NB4 (cell line): ENCODE measurements around the gene TXNRD3.

ENCODE experiments used
- MAX ChIP-seq: IDR thresholded peaks from 2 replicates; pipeline ENCODE4 v1.6.1; 2011; ENCODE audit warnings: low read depth, low read length
- POLR2A ChIP-seq: IDR thresholded peaks from 2 replicates; pipeline ENCODE4 v1.6.1; 2011; ENCODE audit warnings: mild to moderate bottlenecking; ENCODE audit not compliant: insufficient read length; ENCODE audit errors: extremely low read depth

GRCh38 chr3:126646674-126647073 is 8.2 kb downstream of the TXNRD3 start:
- TF ChIP-seq MAX (no peak), POLR2A (no peak)
